ENCODE measurements around the gene HSD11B1.

DNA sequence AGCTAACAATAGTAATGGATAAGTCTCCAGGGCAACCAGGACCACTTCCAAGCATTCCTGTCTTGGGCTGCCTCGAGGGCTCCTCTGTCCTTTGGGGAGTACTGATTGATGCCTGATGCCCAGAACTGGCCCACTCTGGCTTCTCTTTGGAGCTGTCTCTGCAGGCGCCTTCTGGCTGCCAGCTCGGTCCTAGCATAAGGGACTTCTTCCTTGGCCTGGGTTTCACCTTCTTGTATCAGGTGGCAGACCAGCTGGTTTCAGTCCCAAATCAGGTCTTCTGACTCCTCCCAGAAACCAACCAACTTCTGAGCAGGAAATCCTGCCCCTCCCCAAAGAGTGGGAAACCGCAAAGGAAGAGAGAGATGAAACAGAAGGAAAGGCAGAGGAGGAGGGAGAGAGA, 18.8 kb upstream of the HSD11B1 start:
- TF ChIP-seq, protein P1, sequence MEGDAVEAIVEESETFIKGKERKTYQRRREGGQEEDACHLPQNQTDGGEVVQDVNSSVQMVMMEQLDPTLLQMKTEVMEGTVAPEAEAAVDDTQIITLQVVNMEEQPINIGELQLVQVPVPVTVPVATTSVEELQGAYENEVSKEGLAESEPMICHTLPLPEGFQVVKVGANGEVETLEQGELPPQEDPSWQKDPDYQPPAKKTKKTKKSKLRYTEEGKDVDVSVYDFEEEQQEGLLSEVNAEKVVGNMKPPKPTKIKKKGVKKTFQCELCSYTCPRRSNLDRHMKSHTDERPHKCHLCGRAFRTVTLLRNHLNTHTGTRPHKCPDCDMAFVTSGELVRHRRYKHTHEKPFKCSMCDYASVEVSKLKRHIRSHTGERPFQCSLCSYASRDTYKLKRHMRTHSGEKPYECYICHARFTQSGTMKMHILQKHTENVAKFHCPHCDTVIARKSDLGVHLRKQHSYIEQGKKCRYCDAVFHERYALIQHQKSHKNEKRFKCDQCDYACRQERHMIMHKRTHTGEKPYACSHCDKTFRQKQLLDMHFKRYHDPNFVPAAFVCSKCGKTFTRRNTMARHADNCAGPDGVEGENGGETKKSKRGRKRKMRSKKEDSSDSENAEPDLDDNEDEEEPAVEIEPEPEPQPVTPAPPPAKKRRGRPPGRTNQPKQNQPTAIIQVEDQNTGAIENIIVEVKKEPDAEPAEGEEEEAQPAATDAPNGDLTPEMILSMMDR (IDR thresholded peaks at IDR 0.05; ENCODE audit: borderline replicate concordance, extremely low read depth, low read length, poor library complexity, severe bottlenecking), result no peak
- no peak for TF ChIP-seq EZH2 (IDR thresholded peaks at IDR 0.05; ENCODE audit: borderline replicate concordance, low read depth, low read length, severe bottlenecking)

Data from DND-41 (cell line).